PFSK-1 (cell line): ENCODE measurements around the gene KIF12.

Experiments
- FOXP2 ChIP-seq: optimal IDR thresholded peaks from 2 replicates; pipeline ENCODE3; 2011; ENCODE audit warnings: borderline replicate concordance, control low read depth, inconsistent platforms; ENCODE audit not compliant: insufficient read depth; ENCODE audit errors: extremely low read length, extremely low read depth
- POLR2AphosphoS5 ChIP-seq: IDR thresholded peaks from 2 replicates; pipeline ENCODE4 v1.6.1; 2012; ENCODE audit warnings: low read depth, mild to moderate bottlenecking, control low read depth, low read length, moderate library complexity
- SIN3A ChIP-seq: IDR thresholded peaks from 2 replicates; pipeline ENCODE4 v1.6.1; 2012; ENCODE audit warnings: mild to moderate bottlenecking, low read length, moderate library complexity, borderline replicate concordance; ENCODE audit not compliant: insufficient read depth
- TAF1 ChIP-seq: IDR thresholded peaks from 2 replicates; pipeline ENCODE4 v1.6.1; 2012; ENCODE audit warnings: low read length, control low read depth, borderline replicate concordance; ENCODE audit not compliant: insufficient read depth
- TF ChIP-seq, protein P1 (sequence below), 2 experiments: IDR thresholded peaks; 2 replicates each; pipeline versions ENCODE4 v1.6.1 to v1.8.0; 2011 to 2012; ENCODE audit warnings: low read depth in 2 of 2, low read length in 2 of 2, control low read depth in 1 of 2, inconsistent platforms in 1 of 2, mild to moderate bottlenecking in 1 of 2, moderate library complexity in 1 of 2; ENCODE audit not compliant: insufficient read depth in 1 of 2

- TF ChIP-seq FOXP2, result no peak
- TF ChIP-seq POLR2AphosphoS5, result no peak
- TF ChIP-seq, protein P1, sequence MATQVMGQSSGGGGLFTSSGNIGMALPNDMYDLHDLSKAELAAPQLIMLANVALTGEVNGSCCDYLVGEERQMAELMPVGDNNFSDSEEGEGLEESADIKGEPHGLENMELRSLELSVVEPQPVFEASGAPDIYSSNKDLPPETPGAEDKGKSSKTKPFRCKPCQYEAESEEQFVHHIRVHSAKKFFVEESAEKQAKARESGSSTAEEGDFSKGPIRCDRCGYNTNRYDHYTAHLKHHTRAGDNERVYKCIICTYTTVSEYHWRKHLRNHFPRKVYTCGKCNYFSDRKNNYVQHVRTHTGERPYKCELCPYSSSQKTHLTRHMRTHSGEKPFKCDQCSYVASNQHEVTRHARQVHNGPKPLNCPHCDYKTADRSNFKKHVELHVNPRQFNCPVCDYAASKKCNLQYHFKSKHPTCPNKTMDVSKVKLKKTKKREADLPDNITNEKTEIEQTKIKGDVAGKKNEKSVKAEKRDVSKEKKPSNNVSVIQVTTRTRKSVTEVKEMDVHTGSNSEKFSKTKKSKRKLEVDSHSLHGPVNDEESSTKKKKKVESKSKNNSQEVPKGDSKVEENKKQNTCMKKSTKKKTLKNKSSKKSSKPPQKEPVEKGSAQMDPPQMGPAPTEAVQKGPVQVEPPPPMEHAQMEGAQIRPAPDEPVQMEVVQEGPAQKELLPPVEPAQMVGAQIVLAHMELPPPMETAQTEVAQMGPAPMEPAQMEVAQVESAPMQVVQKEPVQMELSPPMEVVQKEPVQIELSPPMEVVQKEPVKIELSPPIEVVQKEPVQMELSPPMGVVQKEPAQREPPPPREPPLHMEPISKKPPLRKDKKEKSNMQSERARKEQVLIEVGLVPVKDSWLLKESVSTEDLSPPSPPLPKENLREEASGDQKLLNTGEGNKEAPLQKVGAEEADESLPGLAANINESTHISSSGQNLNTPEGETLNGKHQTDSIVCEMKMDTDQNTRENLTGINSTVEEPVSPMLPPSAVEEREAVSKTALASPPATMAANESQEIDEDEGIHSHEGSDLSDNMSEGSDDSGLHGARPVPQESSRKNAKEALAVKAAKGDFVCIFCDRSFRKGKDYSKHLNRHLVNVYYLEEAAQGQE (IDR thresholded peaks at IDR 0.05; ENCODE audit: insufficient read depth in 1 of 2, low read depth in 2 of 2, low read length in 2 of 2), result no peak
- TF ChIP-seq TAF1, result no peak
- TF ChIP-seq SIN3A, result no peak
Measured at GRCh38 chr9:114124666-114125475, 25.8 kb upstream of the KIF12 start.
